ENCODE data around the gene CCNI.

GRCh38 chr4:77045490-77045889 lies 30.3 kb downstream of the CCNI start:
- TF ChIP-seq, protein P1, sequence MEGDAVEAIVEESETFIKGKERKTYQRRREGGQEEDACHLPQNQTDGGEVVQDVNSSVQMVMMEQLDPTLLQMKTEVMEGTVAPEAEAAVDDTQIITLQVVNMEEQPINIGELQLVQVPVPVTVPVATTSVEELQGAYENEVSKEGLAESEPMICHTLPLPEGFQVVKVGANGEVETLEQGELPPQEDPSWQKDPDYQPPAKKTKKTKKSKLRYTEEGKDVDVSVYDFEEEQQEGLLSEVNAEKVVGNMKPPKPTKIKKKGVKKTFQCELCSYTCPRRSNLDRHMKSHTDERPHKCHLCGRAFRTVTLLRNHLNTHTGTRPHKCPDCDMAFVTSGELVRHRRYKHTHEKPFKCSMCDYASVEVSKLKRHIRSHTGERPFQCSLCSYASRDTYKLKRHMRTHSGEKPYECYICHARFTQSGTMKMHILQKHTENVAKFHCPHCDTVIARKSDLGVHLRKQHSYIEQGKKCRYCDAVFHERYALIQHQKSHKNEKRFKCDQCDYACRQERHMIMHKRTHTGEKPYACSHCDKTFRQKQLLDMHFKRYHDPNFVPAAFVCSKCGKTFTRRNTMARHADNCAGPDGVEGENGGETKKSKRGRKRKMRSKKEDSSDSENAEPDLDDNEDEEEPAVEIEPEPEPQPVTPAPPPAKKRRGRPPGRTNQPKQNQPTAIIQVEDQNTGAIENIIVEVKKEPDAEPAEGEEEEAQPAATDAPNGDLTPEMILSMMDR (IDR thresholded peaks at IDR 0.05; ENCODE audit: low read length) = no peak
- TF ChIP-seq EZH2 (IDR thresholded peaks at IDR 0.05; ENCODE audit: borderline replicate concordance, low read length) = no peak
